NCI-H2171 treated with DMSO at 0.1 percent for 48 hours (cell line): ENCODE data around the gene AGAP3.
"Not testable (repeated sequence)": the region's sequence is repeated elsewhere in the genome, so short reads cannot be mapped to it uniquely, and the experiment has no call there.

Source experiments
- DNase-seq: peaks from one replicate; lab custom pipeline; 2025; lab: John Stamatoyannopoulos, UW

Gene AGAP3

GRCh38 chr7:151085691-151086620 lies at the start of gene AGAP3:
TSS of gene AGAP3 (plus strand) at chr7:151086475. CDS start at chr7:151086742, 267 bp downstream.
- DNase-seq = peak; percentile 34

- no peak for DNase-seq
These were observed 47.1 kb upstream of the AGAP3 start for GRCh38 chr7:151038951-151039849.

GRCh38 chr7:151039850-151040548 lies 46.3 kb upstream of the AGAP3 start:
- DNase-seq = no peak

GRCh38 chr7:151040616-151041375 lies 45.5 kb upstream of the AGAP3 start:
- DNase-seq = no peak

- DNase-seq = not testable (repeated sequence)
These were observed 42.8 kb upstream of the AGAP3 start for GRCh38 chr7:151043449-151043848.

- no peak for DNase-seq
These were observed 42.3 kb upstream of the AGAP3 start for GRCh38 chr7:151043959-151044358.

- no peak for DNase-seq
These were observed 41.0 kb upstream of the AGAP3 start for GRCh38 chr7:151045262-151045661.

- DNase-seq = no peak
These were observed 40.3 kb upstream of the AGAP3 start for GRCh38 chr7:151045967-151046366.

GRCh38 chr7:151046603-151047573 lies 39.4 kb upstream of the AGAP3 start:
- DNase-seq = no peak

GRCh38 chr7:151047976-151048815 lies 38.1 kb upstream of the AGAP3 start, which contains the start of gene ASIC3:
TSS of gene ASIC3 (plus strand) at chr7:151048531. CDS start at chr7:151048886, 355 bp downstream.
- peak; percentile 42 for DNase-seq

- DNase-seq = no peak
These were observed 37.3 kb upstream of the AGAP3 start for GRCh38 chr7:151048911-151049463.

GRCh38 chr7:151051108-151051507 lies 35.2 kb upstream of the AGAP3 start:
- no peak for DNase-seq

- DNase-seq = no peak
These were observed 33.2 kb upstream of the AGAP3 start for GRCh38 chr7:151053096-151053495.

GRCh38 chr7:151053751-151054150 lies 32.5 kb upstream of the AGAP3 start:
- no peak for DNase-seq

- DNase-seq = no peak
These were observed 30.0 kb upstream of the AGAP3 start for GRCh38 chr7:151056283-151056665.

GRCh38 chr7:151056666-151057505 lies 29.4 kb upstream of the AGAP3 start:
- no peak for DNase-seq

- DNase-seq = no peak
These were observed 28.7 kb upstream of the AGAP3 start, which contains the start of gene CDK5 for GRCh38 chr7:151057506-151057988. TSS of gene CDK5 (minus strand) at chr7:151057897. CDS start at chr7:151057848, 49 bp downstream.
